Measurements from ENCODE around the gene DNLZ.

DNA sequence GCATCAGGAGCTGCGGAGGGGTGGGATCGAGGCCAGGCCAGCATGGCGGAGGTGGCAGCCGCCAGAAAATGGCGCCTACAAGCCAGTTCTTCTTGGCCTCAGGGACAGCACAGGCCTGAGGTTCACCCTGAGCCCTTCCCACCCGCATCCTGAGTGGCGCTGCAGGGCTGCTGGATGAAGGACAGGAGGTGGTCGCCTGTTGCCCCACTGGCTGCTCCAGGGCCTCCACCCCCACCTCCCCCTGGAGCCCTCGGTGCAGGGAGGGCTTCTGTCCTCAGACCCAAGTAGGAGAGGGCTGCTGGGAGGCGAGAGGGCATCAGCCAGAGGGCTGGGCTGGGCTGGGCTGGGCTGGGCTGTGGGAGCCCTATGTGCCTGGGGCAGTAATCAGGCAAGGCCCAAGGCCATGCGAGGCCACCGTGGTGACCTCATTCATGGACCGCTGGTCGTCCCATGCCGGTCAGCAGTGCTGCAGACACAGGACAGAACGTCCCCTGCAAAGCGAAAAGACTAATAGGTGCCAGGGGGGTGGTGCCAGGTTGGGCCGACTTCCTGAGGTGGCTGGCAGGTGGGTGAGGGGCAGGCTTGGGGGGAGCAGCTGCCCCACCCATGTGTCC lies 22.4 kb downstream of the DNLZ start:
- no peak for TF ChIP-seq POLR2AphosphoS5 (IDR thresholded peaks at IDR 0.05)
- no peak for TF ChIP-seq CTCF (IDR thresholded peaks at IDR 0.05; ENCODE audit: poor library complexity, severe bottlenecking)
- TF ChIP-seq EZH2 (IDR thresholded peaks at IDR 0.05; ENCODE audit: borderline replicate concordance, insufficient read depth, low read length, poor library complexity, severe bottlenecking), result no peak
- TF ChIP-seq EP300 (conservative IDR thresholded peaks at IDR 0.05; ENCODE audit: poor library complexity, severe bottlenecking), result no peak
- TF ChIP-seq, protein P1, sequence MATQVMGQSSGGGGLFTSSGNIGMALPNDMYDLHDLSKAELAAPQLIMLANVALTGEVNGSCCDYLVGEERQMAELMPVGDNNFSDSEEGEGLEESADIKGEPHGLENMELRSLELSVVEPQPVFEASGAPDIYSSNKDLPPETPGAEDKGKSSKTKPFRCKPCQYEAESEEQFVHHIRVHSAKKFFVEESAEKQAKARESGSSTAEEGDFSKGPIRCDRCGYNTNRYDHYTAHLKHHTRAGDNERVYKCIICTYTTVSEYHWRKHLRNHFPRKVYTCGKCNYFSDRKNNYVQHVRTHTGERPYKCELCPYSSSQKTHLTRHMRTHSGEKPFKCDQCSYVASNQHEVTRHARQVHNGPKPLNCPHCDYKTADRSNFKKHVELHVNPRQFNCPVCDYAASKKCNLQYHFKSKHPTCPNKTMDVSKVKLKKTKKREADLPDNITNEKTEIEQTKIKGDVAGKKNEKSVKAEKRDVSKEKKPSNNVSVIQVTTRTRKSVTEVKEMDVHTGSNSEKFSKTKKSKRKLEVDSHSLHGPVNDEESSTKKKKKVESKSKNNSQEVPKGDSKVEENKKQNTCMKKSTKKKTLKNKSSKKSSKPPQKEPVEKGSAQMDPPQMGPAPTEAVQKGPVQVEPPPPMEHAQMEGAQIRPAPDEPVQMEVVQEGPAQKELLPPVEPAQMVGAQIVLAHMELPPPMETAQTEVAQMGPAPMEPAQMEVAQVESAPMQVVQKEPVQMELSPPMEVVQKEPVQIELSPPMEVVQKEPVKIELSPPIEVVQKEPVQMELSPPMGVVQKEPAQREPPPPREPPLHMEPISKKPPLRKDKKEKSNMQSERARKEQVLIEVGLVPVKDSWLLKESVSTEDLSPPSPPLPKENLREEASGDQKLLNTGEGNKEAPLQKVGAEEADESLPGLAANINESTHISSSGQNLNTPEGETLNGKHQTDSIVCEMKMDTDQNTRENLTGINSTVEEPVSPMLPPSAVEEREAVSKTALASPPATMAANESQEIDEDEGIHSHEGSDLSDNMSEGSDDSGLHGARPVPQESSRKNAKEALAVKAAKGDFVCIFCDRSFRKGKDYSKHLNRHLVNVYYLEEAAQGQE (IDR thresholded peaks at IDR 0.05; ENCODE audit: borderline replicate concordance), result no peak
- TF ChIP-seq TAF1 (IDR thresholded peaks at IDR 0.05; ENCODE audit: low read depth), result no peak
- TF ChIP-seq RAD21 (conservative IDR thresholded peaks at IDR 0.05), result no peak
- no peak for TF ChIP-seq SMC3 (conservative IDR thresholded peaks at IDR 0.05; ENCODE audit: poor library complexity)
- no peak for TF ChIP-seq MXI1 (conservative IDR thresholded peaks at IDR 0.05; ENCODE audit: poor library complexity, severe bottlenecking)

All from neural cell (in vitro differentiated cells).